Erythroblast (primary cell): Measurements from ENCODE around the gene ST6GALNAC3.

Source experiments
- DNase-seq, 2 experiments: peaks; one replicate each; lab custom pipeline; 2025; lab: John Stamatoyannopoulos, UW
- GATA1 ChIP-seq: IDR thresholded peaks from 2 replicates; pipeline ENCODE4 v1.6.1; 2011; ENCODE audit warnings: low read depth, mild to moderate bottlenecking, control low read depth, low read length, moderate library complexity
- POLR2A ChIP-seq: IDR thresholded peaks from 2 replicates; pipeline ENCODE4 v1.6.1; 2011; ENCODE audit warnings: mild to moderate bottlenecking, low read length

ST6GALNAC3 gene

GRCh38 chr1:76677416-76678405 lies 603.2 kb downstream of the ST6GALNAC3 start:
- no peak for DNase-seq
- no peak for TF ChIP-seq GATA1
- no peak for TF ChIP-seq POLR2A

- DNase-seq, result no peak
- no peak for TF ChIP-seq GATA1
- no peak for TF ChIP-seq POLR2A
Measured at GRCh38 chr1:76679534-76680152, 605.1 kb downstream of the ST6GALNAC3 start.

GRCh38 chr1:76680651-76681050 lies 606.1 kb downstream of the ST6GALNAC3 start:
- no peak for DNase-seq
- TF ChIP-seq GATA1 (no peak), POLR2A (no peak)

GRCh38 chr1:76682138-76682537 lies 607.6 kb downstream of the ST6GALNAC3 start:
- TF ChIP-seq POLR2A (no peak), GATA1 (no peak)
- DNase-seq, result no peak
